ENCODE results near the gene GJB6. TPM values are rescaled to one million over a fixed set of nuclear protein-coding genes. Genes with fewer than 3 reads are reported as not detected.
A peak's percentile ranks its signal among the peaks of the same experiment; 100 is the strongest.

GJB6 gene
- total RNA-seq, 1 donor from 2014 or later: 121 TPM

- peak overlapping the region; percentile 66 for H3K27ac ChIP-seq
- no peaks in the 10 kb centered on the region for H3K27me3 ChIP-seq
- peaks cover 19% of the 10 kb centered on the region for H3K4me1 ChIP-seq
- peak overlapping the region; percentile 34 to 51 for H3K4me3 ChIP-seq
- no peak for DNase-seq (ENCODE audit: extremely low spot score in 2 of 2)
- no peaks in the 10 kb centered on the region for H3K36me3 ChIP-seq
- intact Hi-C loops (cut with DNase I): no loop called here
- no peaks in the 10 kb centered on the region for H3K9me3 ChIP-seq
- TF ChIP-seq POLR2AphosphoS5 (IDR thresholded peaks at IDR 0.05; ENCODE audit: insufficient read depth in 1 of 2, low read depth in 1 of 2) (no peak), POLR2A (IDR thresholded peaks at IDR 0.05) (no peak), CTCF (IDR thresholded peaks at IDR 0.05) (no peak)
Measured at GRCh38 chr13:20230913-20231838, 943 bp downstream of the GJB6 start.

- Histone ChIP-seq H3K4me1 (peaks cover 16% of the 10 kb centered on the region), H3K4me3 (no peak overlapping the region), H3K9me3 (no peaks in the 10 kb centered on the region), H3K36me3 (no peaks in the 10 kb centered on the region), H3K27me3 (no peaks in the 10 kb centered on the region), H3K27ac (no peak overlapping the region)
- intact Hi-C loops (cut with DNase I): no loop called here
- DNase-seq (ENCODE audit: extremely low spot score in 2 of 2): no peak
- TF ChIP-seq POLR2A (IDR thresholded peaks at IDR 0.05) (no peak), POLR2AphosphoS5 (IDR thresholded peaks at IDR 0.05; ENCODE audit: insufficient read depth in 1 of 2, low read depth in 1 of 2) (no peak), CTCF (IDR thresholded peaks at IDR 0.05) (no peak)
Measured at GRCh38 chr13:20227730-20228129, 4.4 kb downstream of the GJB6 start.

GRCh38 chr13:20227288-20227687, 4.8 kb downstream of the GJB6 start:
- no peak for DNase-seq (ENCODE audit: extremely low spot score in 2 of 2)
- Histone ChIP-seq H3K27ac (no peak overlapping the region), H3K4me1 (peaks cover 11% of the 10 kb centered on the region), H3K4me3 (no peak overlapping the region), H3K36me3 (no peaks in the 10 kb centered on the region), H3K9me3 (no peaks in the 10 kb centered on the region), H3K27me3 (no peaks in the 10 kb centered on the region)
- intact Hi-C loops (cut with DNase I): no loop called here
- no peak for TF ChIP-seq CTCF (IDR thresholded peaks at IDR 0.05)
- TF ChIP-seq POLR2AphosphoS5 (IDR thresholded peaks at IDR 0.05; ENCODE audit: insufficient read depth in 1 of 2, low read depth in 1 of 2): no peak
- TF ChIP-seq POLR2A (IDR thresholded peaks at IDR 0.05): no peak

- TF ChIP-seq POLR2A (IDR thresholded peaks at IDR 0.05): no peak
- TF ChIP-seq CTCF (IDR thresholded peaks at IDR 0.05): no peak
- no peak for TF ChIP-seq POLR2AphosphoS5 (IDR thresholded peaks at IDR 0.05; ENCODE audit: insufficient read depth in 1 of 2, low read depth in 1 of 2)
Measured at GRCh38 chr13:20222553-20222952, 9.6 kb downstream of the GJB6 start.

GRCh38 chr13:20221772-20222171, 10.3 kb downstream of the GJB6 start:
- intact Hi-C loops (cut with DNase I): no loop called here
- H3K36me3 ChIP-seq: no peaks in the 10 kb centered on the region

More at GRCh38 chr13:20222553-20222952, 9.6 kb downstream of the GJB6 start:
- Histone ChIP-seq H3K27me3 (no peaks in the 10 kb centered on the region), H3K36me3 (no peaks in the 10 kb centered on the region), H3K4me3 (no peak overlapping the region), H3K9me3 (no peaks in the 10 kb centered on the region), H3K27ac (no peak overlapping the region), H3K4me1 (no peaks in the 10 kb centered on the region)
- intact Hi-C loops (cut with DNase I): no loop called here
- DNase-seq (ENCODE audit: extremely low spot score in 2 of 2): no peak

More at GRCh38 chr13:20221772-20222171, 10.3 kb downstream of the GJB6 start:
- no peak for TF ChIP-seq CTCF (IDR thresholded peaks at IDR 0.05)
- no peak for TF ChIP-seq POLR2AphosphoS5 (IDR thresholded peaks at IDR 0.05; ENCODE audit: insufficient read depth in 1 of 2, low read depth in 1 of 2)
- no peak for TF ChIP-seq POLR2A (IDR thresholded peaks at IDR 0.05)
- Histone ChIP-seq H3K27me3 (no peaks in the 10 kb centered on the region), H3K4me3 (no peak overlapping the region), H3K9me3 (no peaks in the 10 kb centered on the region), H3K27ac (no peak overlapping the region), H3K4me1 (no peaks in the 10 kb centered on the region)
- no peak for DNase-seq (ENCODE audit: extremely low spot score in 2 of 2)

Measured in vagina (tissue), 2 donors.